Fibroblast of lung (primary cell): ENCODE data around the gene HSPB6.

Experiments used
- CTCF ChIP-seq, 2 donors: IDR thresholded peaks in 1 of 2; conservative IDR thresholded peaks in 1 of 2; 1 replicate in 1 of 2; 2 replicates in 1 of 2; pipeline ENCODE4 v1.5.1; 2011 to 2012; ENCODE audit warnings: low read length in 2 of 2, control low read depth in 1 of 2, inconsistent platforms in 1 of 2, low read depth in 1 of 2, mild to moderate bottlenecking in 1 of 2
- EZH2 ChIP-seq: IDR thresholded peaks from 2 replicates; pipeline ENCODE4 v1.5.1; 2012; ENCODE audit warnings: low read length, control low read depth, mild to moderate bottlenecking; ENCODE audit errors: missing control alignments

DNA sequence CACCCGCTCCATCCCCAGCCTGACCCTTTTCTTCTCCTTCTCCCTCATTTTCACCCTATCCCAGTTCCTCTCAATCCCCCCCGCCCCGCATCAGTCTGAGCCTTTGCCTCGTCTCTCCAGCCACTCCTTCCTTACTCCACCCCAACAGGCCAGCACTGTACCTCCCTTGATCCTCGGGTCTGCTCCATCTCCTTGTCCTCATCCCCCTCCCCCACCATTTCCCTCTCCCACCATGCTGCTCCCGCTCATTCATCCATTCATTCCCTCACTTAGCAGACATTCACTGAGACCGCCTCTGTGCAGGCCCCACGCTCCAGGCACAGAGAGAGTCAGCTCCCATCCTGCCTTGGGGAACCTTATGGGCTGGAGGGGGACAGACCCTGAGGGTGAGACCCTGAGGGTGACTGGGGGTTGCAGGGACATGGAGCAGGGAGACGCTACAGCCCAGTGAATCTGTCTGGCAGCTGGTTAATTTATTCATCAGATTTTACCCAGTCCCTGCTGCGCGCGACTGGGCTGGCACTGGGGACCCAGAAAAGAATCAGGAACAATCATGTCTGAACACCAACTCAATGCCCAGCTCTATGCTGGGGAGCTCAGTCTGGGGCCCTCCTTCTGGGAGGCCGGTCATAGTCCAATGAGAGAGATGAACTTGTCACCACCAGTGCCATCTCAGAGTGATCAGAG lies 19.4 kb upstream of the HSPB6 start:
- TF ChIP-seq EZH2 (no peak), CTCF (conservative IDR thresholded peaks at IDR 0.05 in 1 of 2, IDR thresholded peaks at IDR 0.05 in 1 of 2; ENCODE audit: low read depth in 1 of 2, low read length in 2 of 2) (no peak)
